Chondrocyte (in vitro differentiated cells): ENCODE measurements around the gene LRMDA. TPM values are rescaled to one million over a fixed set of nuclear protein-coding genes. Genes with fewer than 3 reads are reported as not detected.

Source experiments
- DNase-seq: peaks from one replicate; pipeline ENCODE4 v3.0.0; 2021; ENCODE audit warnings: mixed read lengths, low spot score
- H3K27ac Mint-ChIP-seq: one replicate; pipeline ENCODE4 v1.8.0; 2021; ENCODE audit warnings: mild to moderate bottlenecking, moderate library complexity, mixed read lengths; ENCODE audit not compliant: unreplicated experiment
- H3K27me3 Mint-ChIP-seq: 2 replicates; pipeline ENCODE4 v1.8.0; 2021; ENCODE audit warnings: low read depth, mixed read lengths
- H3K36me3 Mint-ChIP-seq: 2 replicates; pipeline ENCODE4 v1.8.0; 2021; ENCODE audit warnings: low read depth, mixed read lengths
- H3K4me1 Mint-ChIP-seq: 2 replicates; pipeline ENCODE4 v1.8.0; 2021; ENCODE audit warnings: low read depth, mild to moderate bottlenecking, mixed read lengths
- H3K4me3 Mint-ChIP-seq: one replicate; pipeline ENCODE4 v1.8.0; 2021; ENCODE audit warnings: mild to moderate bottlenecking, moderate library complexity, mixed read lengths; ENCODE audit not compliant: unreplicated experiment
- H3K9me3 Mint-ChIP-seq: 2 replicates; pipeline ENCODE4 v1.8.0; 2021; ENCODE audit warnings: low read depth, mixed read lengths
- total RNA-seq: library from RNA; stranded (reverse); gene quantifications from 3 replicates; pipeline ENCODE4 v1.2.1, GENCODE V29; 2021
- TF ChIP-seq, protein P1 (sequence below): fragments of 200-600 bp; sonication (generic); IDR thresholded peaks from 2 replicates; pipeline ENCODE4 v1.5.0; 2021; ENCODE audit warnings: antibody characterized with exemption, mild to moderate bottlenecking, moderate library complexity

Gene LRMDA
- total RNA-seq, 1 donor from 2014 or later: 2.8 TPM

DNA sequence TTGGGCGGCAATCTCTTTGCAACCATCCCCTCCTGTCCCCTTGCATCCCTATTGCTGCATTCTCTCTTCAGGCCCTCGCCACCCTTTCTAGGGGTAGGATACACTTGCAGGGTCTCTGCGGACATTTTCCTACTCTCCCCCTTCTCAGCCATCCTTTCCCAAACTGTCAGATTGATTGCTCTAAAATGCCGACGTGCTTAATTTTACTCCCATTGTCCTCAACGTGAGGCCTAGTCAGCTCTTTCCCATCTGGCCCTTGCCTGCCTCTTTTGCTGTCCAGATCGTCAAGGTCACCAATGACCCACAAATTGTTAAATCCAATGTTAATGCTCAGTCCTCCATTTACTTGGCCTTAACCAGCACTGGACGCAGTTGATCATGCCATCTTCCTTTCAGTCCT is 12.7 kb upstream of the LRMDA start:
- Mint-ChIP-seq H3K27me3 (peaks cover 46% of the 10 kb centered on the region), H3K4me1 (no peaks in the 10 kb centered on the region), H3K9me3 (no peaks in the 10 kb centered on the region), H3K4me3 (no peak overlapping the region), H3K36me3 (peaks cover 3% of the 10 kb centered on the region), H3K27ac (no peak overlapping the region)
- TF ChIP-seq, protein P1, sequence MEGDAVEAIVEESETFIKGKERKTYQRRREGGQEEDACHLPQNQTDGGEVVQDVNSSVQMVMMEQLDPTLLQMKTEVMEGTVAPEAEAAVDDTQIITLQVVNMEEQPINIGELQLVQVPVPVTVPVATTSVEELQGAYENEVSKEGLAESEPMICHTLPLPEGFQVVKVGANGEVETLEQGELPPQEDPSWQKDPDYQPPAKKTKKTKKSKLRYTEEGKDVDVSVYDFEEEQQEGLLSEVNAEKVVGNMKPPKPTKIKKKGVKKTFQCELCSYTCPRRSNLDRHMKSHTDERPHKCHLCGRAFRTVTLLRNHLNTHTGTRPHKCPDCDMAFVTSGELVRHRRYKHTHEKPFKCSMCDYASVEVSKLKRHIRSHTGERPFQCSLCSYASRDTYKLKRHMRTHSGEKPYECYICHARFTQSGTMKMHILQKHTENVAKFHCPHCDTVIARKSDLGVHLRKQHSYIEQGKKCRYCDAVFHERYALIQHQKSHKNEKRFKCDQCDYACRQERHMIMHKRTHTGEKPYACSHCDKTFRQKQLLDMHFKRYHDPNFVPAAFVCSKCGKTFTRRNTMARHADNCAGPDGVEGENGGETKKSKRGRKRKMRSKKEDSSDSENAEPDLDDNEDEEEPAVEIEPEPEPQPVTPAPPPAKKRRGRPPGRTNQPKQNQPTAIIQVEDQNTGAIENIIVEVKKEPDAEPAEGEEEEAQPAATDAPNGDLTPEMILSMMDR: no peak
- DNase-seq: no peak

DNA sequence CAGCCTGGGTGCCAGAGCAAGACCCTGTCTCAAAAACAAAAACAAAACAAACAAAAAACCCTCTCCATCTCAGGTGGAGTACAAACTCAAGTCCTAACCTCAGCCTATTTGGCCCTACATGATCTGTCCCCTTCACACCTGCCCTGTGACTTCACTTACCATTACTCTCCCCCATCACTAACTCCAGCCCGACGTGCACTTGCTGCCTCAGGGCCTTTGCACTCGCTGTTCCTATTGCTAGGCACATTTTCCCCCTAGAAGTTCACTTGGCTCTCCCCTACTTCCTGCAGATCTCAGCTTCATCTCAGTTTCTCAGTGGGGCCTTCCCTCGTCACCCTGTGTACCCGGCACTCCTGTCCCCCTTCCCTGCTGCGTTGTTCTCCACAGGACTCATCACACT is 8.5 kb upstream of the LRMDA start:
- Mint-ChIP-seq H3K36me3 (peaks cover 2% of the 10 kb centered on the region), H3K4me3 (no peak overlapping the region), H3K27me3 (peaks cover 16% of the 10 kb centered on the region), H3K9me3 (no peaks in the 10 kb centered on the region), H3K4me1 (no peaks in the 10 kb centered on the region), H3K27ac (no peak overlapping the region)
- DNase-seq: no peak
- TF ChIP-seq, protein P1: no peak

DNA sequence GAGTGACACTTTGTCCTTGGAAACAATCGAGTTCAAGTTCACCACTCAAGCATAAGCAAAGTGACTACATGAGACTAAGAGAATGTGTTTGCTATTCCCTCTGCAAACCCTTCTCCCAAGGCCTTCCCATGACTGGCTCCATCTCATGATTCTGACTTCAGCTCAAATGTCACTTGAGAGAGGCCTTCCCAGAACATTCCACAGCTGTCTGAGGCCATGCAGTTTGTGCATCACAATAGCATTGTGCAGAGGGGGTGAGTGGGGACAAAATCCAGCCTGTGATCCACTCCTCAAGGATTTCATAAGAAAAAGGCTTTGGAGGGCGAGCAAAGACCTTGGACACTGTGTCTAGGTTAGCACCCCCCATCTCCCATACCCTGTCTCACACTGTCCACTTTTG is 6.9 kb upstream of the LRMDA start:
- H3K27ac Mint-ChIP-seq: no peak overlapping the region

DNA sequence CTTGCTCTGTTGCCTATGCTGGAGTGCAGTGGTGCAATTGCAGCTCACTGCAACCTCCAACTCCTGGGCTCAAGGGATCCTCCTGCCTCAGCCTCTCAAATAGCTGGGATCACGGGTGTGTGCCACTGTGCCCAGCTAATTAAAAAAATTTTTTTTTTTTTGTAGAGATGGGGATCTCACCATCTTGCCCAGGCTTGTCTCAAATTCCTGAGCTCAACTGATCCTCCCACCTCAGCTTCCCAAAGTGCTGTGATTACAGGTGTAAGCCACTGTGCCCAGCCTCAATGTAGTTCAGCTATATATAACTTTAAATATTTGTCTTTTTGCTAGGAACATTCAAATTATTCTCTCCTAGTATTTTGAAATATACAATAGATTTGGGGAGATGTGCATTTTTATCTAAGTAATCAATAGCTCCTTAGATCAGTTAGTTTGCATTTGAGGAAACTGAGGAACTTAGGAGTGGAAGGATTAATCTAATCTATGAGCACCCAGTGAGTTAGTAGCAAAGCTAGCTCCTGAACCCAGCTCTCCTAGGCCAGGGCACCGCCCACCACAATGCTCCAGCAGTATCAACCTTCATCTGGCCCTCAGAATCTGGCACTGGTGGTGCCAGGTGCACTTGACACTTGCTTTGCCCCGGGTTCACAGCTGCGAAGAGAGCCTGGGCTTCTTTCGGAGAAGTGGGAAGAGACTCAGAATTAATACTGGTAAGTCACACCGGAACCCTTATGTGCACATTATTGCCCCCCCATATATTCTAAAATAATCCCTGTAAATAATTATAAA is 5.9 kb upstream of the LRMDA start:
- TF ChIP-seq, protein P1: no peak
- no peaks in the 10 kb centered on the region for H3K36me3 Mint-ChIP-seq
- peaks cover 1% of the 10 kb centered on the region for H3K4me1 Mint-ChIP-seq
- H3K27me3 Mint-ChIP-seq: peaks cover 13% of the 10 kb centered on the region
- no peak for DNase-seq
- no peak overlapping the region for H3K27ac Mint-ChIP-seq
- H3K9me3 Mint-ChIP-seq: no peaks in the 10 kb centered on the region
- no peak overlapping the region for H3K4me3 Mint-ChIP-seq

More for the DNA sequence above, 6.9 kb upstream of the LRMDA start:
- no peaks in the 10 kb centered on the region for H3K4me1 Mint-ChIP-seq
- no peaks in the 10 kb centered on the region for H3K9me3 Mint-ChIP-seq
- H3K36me3 Mint-ChIP-seq: peaks cover 2% of the 10 kb centered on the region
- peaks cover 15% of the 10 kb centered on the region for H3K27me3 Mint-ChIP-seq
- no peak overlapping the region for H3K4me3 Mint-ChIP-seq
- TF ChIP-seq, protein P1: no peak
- no peak for DNase-seq

DNA sequence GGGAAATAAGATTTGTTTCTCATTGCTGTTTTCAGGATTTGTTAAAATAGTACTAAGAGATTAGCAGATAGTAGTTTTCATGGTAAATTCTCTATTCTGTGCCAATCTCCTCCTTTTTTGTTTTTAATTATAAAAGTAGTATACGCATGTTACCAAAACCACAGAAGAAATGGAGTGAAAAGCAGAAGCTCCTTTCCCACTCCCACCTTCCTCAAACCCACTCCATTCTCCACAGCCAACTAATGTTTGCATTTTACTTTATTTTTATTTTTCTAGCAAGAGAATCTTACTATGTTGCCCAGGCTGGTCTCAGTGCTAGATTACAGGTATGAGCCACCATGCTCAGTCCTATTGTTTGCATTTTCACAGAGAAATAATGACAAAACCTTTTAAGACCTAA is 4.5 kb upstream of the LRMDA start:
- peaks cover 4% of the 10 kb centered on the region for H3K4me1 Mint-ChIP-seq
- H3K4me3 Mint-ChIP-seq: no peak overlapping the region
- peaks cover 15% of the 10 kb centered on the region for H3K27me3 Mint-ChIP-seq
- TF ChIP-seq, protein P1: no peak
- no peaks in the 10 kb centered on the region for H3K36me3 Mint-ChIP-seq
- H3K9me3 Mint-ChIP-seq: no peaks in the 10 kb centered on the region
- no peak overlapping the region for H3K27ac Mint-ChIP-seq
- no peak for DNase-seq
